Natural killer cell treated with Interleukin-12 subunit alpha and Interleukin-12 subunit beta and Interleukin-15 and Interleukin-18, amount 100 ng/mL, for 72 hours (primary cell): ENCODE measurements around the gene RANBP9. TPM values are rescaled to one million over a fixed set of nuclear protein-coding genes. Genes with fewer than 3 reads are reported as not detected.
A peak's percentile ranks its signal among the peaks of the same experiment; 100 is the strongest.

Experiments
- ATAC-seq, 2 donors: fragments of 150-1000 bp; cut with Tn5 transposase in 1 of 2; sonication (Bioruptor Pico), chemical (Tn5 transposase) in 1 of 2; 2 replicates each; pipeline ENCODE4 v1.10.0; 2021
- DNase-seq: peaks from one replicate; pipeline ENCODE4 v3.0.0; 2022; ENCODE audit warnings: low spot score
- H3K27ac Mint-ChIP-seq, 2 donors: 1 replicate in 1 of 2; 2 replicates in 1 of 2; pipeline ENCODE4 v1.8.0; 2022; ENCODE audit warnings: mixed read lengths in 2 of 2, mild to moderate bottlenecking in 1 of 2, moderate library complexity in 1 of 2
- H3K27me3 Mint-ChIP-seq, 2 donors: 1 replicate in 1 of 2; 2 replicates in 1 of 2; pipeline ENCODE4 v1.8.0; 2022; ENCODE audit warnings: mixed read lengths in 2 of 2
- H3K36me3 Mint-ChIP-seq: one replicate; pipeline ENCODE4 v1.8.0; 2022; ENCODE audit warnings: mixed read lengths
- H3K4me1 Mint-ChIP-seq, 2 donors: 1 replicate in 1 of 2; 2 replicates in 1 of 2; pipeline ENCODE4 v1.8.0; 2022; ENCODE audit warnings: low read depth in 2 of 2, mixed read lengths in 2 of 2, mild to moderate bottlenecking in 1 of 2
- H3K4me3 Mint-ChIP-seq: one replicate; pipeline ENCODE4 v1.8.0; 2022; ENCODE audit warnings: mixed read lengths
- H3K9me3 Mint-ChIP-seq: 2 replicates; pipeline ENCODE4 v1.8.0; 2022; ENCODE audit warnings: mixed read lengths
- total RNA-seq, 2 donors: library from RNA; stranded (reverse); gene quantifications; one replicate each; pipeline ENCODE4 v1.2.3, GENCODE V29; 2022

The RANBP9 gene
- total RNA-seq = 10 to 100 TPM; 49.2 to 61.1 TPM

DNA sequence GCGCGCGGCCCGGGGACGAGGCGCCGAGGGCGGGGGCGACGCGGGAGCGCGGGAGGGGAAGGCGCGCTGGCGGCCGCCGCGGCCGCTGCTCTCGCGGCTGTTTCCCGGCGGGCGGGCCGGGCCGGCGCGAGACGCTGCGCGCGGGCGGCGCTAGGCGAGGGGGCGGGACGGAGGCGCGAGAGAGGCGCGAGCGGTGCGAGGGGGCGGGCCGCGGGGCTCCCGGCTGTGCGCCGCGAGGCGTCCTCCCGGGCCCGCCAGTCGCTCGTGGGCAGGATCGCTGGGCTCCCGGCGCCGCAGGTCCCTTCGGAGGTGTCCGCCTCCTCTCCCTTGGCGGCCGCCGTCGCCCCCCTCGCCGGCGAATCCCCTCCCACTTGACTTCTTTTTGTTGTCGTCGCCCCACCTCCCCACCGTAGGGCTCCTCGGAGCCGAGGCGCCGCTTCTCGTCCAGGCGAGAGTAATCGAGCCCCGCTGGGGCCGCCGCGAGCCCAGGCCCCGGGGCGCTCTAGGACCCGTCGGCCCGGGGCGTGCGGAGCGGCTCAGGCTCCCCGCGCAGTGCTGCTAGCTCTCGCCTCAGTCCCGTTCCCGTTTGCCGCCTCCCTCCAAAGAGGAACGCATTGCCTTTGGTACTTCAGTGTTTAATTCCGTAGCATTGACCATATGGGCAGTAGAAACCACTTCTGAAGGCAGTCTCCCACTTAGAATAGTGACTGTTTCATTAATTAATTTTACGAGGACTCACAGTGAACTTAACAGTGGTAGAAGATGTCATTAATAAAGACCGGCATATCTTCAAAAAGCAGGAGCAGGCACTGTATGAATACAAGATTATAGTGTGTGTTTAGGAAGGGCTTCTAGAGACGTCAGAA lies at the start of gene RANBP9:
Gene RANBP9 (minus strand): TSS at position 103 of the 866 bp plus-strand sequence. CDS start 330 bp downstream, outside the sequence.
- Mint-ChIP-seq H3K9me3 (no peaks in the 10 kb centered on the region), H3K27ac (peak within 1 kb of the TSS; percentile 94), H3K4me1 (peaks cover 51 to 61% of the 10 kb centered on the region in 2 donors), H3K27me3 (no peaks in the 10 kb centered on the region), H3K36me3 (peaks cover 11% of the 10 kb centered on the region), H3K4me3 (peak within 1 kb of the TSS; percentile 93)
- DNase-seq = peak; percentile 93
- ATAC-seq = peak; percentile 90 to 93

DNA sequence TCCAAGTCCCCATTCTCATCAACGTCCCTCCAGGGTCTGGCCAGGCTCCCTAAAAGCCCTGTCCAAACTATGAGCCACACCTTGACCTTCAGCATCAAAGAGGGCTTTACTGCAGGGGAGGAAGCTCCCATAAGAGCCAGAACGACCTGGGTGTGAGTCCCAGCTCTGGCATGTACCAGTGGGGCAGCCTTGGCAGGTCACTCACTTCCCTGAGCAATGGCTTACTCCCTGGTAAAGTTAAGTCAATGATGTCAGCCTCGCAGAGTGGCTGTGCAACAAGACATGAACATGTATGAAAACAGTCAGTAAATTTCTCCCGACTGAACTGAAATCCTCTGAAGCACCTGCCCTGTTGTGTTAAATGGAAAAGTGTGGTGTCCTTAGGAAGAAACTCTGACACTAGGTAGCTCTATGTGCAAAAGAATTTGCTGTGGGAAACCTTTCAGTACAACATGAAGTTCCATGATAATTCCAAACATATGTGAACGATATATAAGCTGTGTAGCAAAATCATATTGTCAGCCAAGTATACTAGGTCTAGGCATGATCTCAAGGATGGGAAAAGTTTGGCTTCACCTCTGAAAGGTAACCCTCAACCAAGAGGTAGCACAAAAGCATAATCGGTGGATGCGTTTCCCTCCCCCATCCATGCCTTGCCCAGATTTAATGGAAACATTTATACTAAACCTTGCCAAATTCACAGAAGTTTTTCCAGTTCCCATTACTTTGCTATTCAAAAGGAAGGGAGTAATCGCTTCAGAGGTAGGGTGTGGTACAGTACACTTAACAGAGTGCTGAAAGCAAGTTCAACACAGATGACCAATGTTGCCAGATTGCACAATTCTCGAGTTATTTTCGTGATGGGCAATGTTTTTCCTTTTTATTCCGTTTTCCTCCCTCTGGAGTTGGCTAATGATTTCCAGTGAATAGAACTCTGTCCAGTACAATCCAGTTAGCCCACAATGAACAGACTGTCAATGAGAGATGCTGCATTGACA lies 49.0 kb upstream of the RANBP9 start:
- H3K27me3 Mint-ChIP-seq = no peaks in the 10 kb centered on the region
- DNase-seq (no peak), ATAC-seq (no peak)
- peaks cover 36 to 43% of the 10 kb centered on the region in 2 donors for H3K4me1 Mint-ChIP-seq
- no peaks in the 10 kb centered on the region for H3K36me3 Mint-ChIP-seq
- no peaks in the 10 kb centered on the region for H3K9me3 Mint-ChIP-seq
- peak overlapping the region; percentile 6 to 94 for H3K27ac Mint-ChIP-seq
- no peak overlapping the region for H3K4me3 Mint-ChIP-seq

GRCh38 chr6:13759025-13759424 lies 47.4 kb upstream of the RANBP9 start:
- H3K27ac Mint-ChIP-seq = peak overlapping the region; percentile 6 to 57
- no peaks in the 10 kb centered on the region for H3K9me3 Mint-ChIP-seq
- no peaks in the 10 kb centered on the region for H3K36me3 Mint-ChIP-seq

DNA sequence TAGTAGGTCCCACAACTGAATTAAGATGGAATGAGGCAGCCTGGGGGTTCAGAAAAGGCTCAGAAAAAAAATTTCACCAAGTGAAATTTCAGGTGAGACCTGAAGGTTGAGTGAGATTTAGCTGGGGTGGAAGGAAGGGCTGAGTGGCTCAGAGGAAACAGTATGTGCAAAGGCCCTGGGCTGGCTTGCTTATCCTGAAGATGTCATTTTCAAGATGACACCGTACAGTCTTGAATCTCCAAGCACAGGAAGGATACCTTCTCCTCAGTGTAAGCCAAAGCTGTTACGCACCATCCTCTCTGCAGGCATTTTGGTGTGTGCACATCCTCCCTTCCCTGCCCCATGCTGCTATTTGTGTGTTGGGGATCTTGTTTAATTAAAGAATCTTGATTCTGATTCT lies 43.0 kb upstream of the RANBP9 start:
- DNase-seq (no peak), ATAC-seq (no peak)
- H3K27ac Mint-ChIP-seq = no peak overlapping the region
- no peaks in the 10 kb centered on the region for H3K36me3 Mint-ChIP-seq
- H3K4me1 Mint-ChIP-seq = peaks cover 7% of the 10 kb centered on the region in 2 donors
- no peak overlapping the region for H3K4me3 Mint-ChIP-seq
- no peaks in the 10 kb centered on the region for H3K9me3 Mint-ChIP-seq
- H3K27me3 Mint-ChIP-seq = no peaks in the 10 kb centered on the region

More at GRCh38 chr6:13759025-13759424, 47.4 kb upstream of the RANBP9 start:
- peaks cover 34 to 41% of the 10 kb centered on the region in 2 donors for H3K4me1 Mint-ChIP-seq
- no peak overlapping the region for H3K4me3 Mint-ChIP-seq
- H3K27me3 Mint-ChIP-seq = no peaks in the 10 kb centered on the region
- DNase-seq (no peak), ATAC-seq (no peak)

GRCh38 chr6:13743736-13744127 lies 32.1 kb upstream of the RANBP9 start:
- peak overlapping the region in 1 of 2 donors; percentile 34 for H3K27ac Mint-ChIP-seq
- peaks cover 0 to 2% of the 10 kb centered on the region in 2 donors for H3K27me3 Mint-ChIP-seq
- peaks cover 4% of the 10 kb centered on the region for H3K9me3 Mint-ChIP-seq
- no peak overlapping the region for H3K4me3 Mint-ChIP-seq
- ATAC-seq = no peak
- no peak for DNase-seq
- H3K4me1 Mint-ChIP-seq = peaks cover 22 to 29% of the 10 kb centered on the region in 2 donors
- peaks cover 6% of the 10 kb centered on the region for H3K36me3 Mint-ChIP-seq

- H3K9me3 Mint-ChIP-seq = peaks cover 4% of the 10 kb centered on the region
- peaks cover 0 to 2% of the 10 kb centered on the region in 2 donors for H3K27me3 Mint-ChIP-seq
- H3K4me3 Mint-ChIP-seq = peak overlapping the region; percentile 36
- peaks cover 6% of the 10 kb centered on the region for H3K36me3 Mint-ChIP-seq
- DNase-seq (no peak), ATAC-seq (no peak)
- no peak overlapping the region for H3K27ac Mint-ChIP-seq
- peaks cover 19 to 24% of the 10 kb centered on the region in 2 donors for H3K4me1 Mint-ChIP-seq
Measured at GRCh38 chr6:13742961-13743735, 31.5 kb upstream of the RANBP9 start.

- ATAC-seq = no peak
- H3K9me3 Mint-ChIP-seq = peaks cover 4% of the 10 kb centered on the region
- no peak overlapping the region for H3K4me3 Mint-ChIP-seq
- DNase-seq = no peak
- no peak overlapping the region for H3K27ac Mint-ChIP-seq
- H3K4me1 Mint-ChIP-seq = peaks cover 9 to 10% of the 10 kb centered on the region in 2 donors
- peaks cover 6% of the 10 kb centered on the region for H3K36me3 Mint-ChIP-seq
- peaks cover 0 to 2% of the 10 kb centered on the region in 2 donors for H3K27me3 Mint-ChIP-seq
Measured at GRCh38 chr6:13741365-13741764, 29.7 kb upstream of the RANBP9 start.

DNA sequence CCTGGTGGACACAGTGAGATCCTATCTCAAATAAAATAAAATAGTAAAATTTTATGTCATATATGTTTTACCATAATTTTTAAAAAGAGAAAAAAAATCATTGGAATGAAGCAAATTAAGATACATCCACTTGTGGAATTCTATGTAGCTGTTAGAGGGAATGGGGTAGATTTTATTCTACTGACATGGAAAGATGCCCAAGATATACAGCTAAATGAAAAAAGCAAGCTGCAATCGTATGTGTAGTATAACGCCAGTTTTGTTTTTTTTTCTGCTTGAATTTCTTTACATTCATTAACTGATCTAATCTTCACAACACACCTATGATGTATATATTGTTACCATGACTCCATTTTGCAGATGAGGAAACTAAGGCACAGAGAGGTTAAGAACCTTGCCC lies 23.4 kb upstream of the RANBP9 start:
- Mint-ChIP-seq H3K4me1 (no peaks in the 10 kb centered on the region), H3K4me3 (no peak overlapping the region), H3K27ac (no peak overlapping the region), H3K36me3 (no peaks in the 10 kb centered on the region), H3K27me3 (peaks cover 7 to 11% of the 10 kb centered on the region in 2 donors), H3K9me3 (no peaks in the 10 kb centered on the region)
- ATAC-seq (no peak), DNase-seq (no peak)

GRCh38 chr6:13733178-13733887 lies 21.7 kb upstream of the RANBP9 start:
- H3K27me3 Mint-ChIP-seq = peaks cover 7 to 11% of the 10 kb centered on the region in 2 donors
- no peaks in the 10 kb centered on the region for H3K4me1 Mint-ChIP-seq
- ATAC-seq (no peak), DNase-seq (no peak)
- no peak overlapping the region for H3K4me3 Mint-ChIP-seq
- no peaks in the 10 kb centered on the region for H3K9me3 Mint-ChIP-seq
- no peaks in the 10 kb centered on the region for H3K36me3 Mint-ChIP-seq
- no peak overlapping the region for H3K27ac Mint-ChIP-seq

- no peak for DNase-seq
- Mint-ChIP-seq H3K9me3 (no peaks in the 10 kb centered on the region), H3K4me3 (no peak overlapping the region), H3K36me3 (no peaks in the 10 kb centered on the region), H3K27me3 (peaks cover 7 to 11% of the 10 kb centered on the region in 2 donors), H3K4me1 (peaks cover 1 to 2% of the 10 kb centered on the region in 2 donors), H3K27ac (no peak overlapping the region)
- no peak for ATAC-seq
Measured at GRCh38 chr6:13730704-13731103, 19.1 kb upstream of the RANBP9 start.

- DNase-seq (no peak), ATAC-seq (no peak)
- H3K27me3 Mint-ChIP-seq = peaks cover 7 to 12% of the 10 kb centered on the region in 2 donors
- no peaks in the 10 kb centered on the region for H3K9me3 Mint-ChIP-seq
- no peak overlapping the region for H3K4me3 Mint-ChIP-seq
- H3K36me3 Mint-ChIP-seq = no peaks in the 10 kb centered on the region
- H3K4me1 Mint-ChIP-seq = peaks cover 7 to 9% of the 10 kb centered on the region in 2 donors
- H3K27ac Mint-ChIP-seq = no peak overlapping the region
Measured at GRCh38 chr6:13729891-13730290, 18.3 kb upstream of the RANBP9 start.

- peaks cover 16 to 18% of the 10 kb centered on the region in 2 donors for H3K4me1 Mint-ChIP-seq
Measured at GRCh38 chr6:13725570-13725969, 13.9 kb upstream of the RANBP9 start.

More at GRCh38 chr6:13725570-13725969, 13.9 kb upstream of the RANBP9 start:
- DNase-seq (no peak), ATAC-seq (peak in 1 of 2 donors; percentile 48)
- no peaks in the 10 kb centered on the region for H3K36me3 Mint-ChIP-seq
- H3K27me3 Mint-ChIP-seq = peaks cover 0 to 2% of the 10 kb centered on the region in 2 donors
- no peaks in the 10 kb centered on the region for H3K9me3 Mint-ChIP-seq
- H3K4me3 Mint-ChIP-seq = no peak overlapping the region
- peak overlapping the region in 1 of 2 donors; percentile 31 for H3K27ac Mint-ChIP-seq
